GM18951 (cell line): ENCODE results near the gene FANCC.

Experiments used
- POLR2A ChIP-seq: IDR thresholded peaks from 4 replicates; pipeline ENCODE4 v1.6.1; 2011; ENCODE audit warnings: mild to moderate bottlenecking; ENCODE audit not compliant: insufficient read length, insufficient read depth; ENCODE audit errors: extremely low read depth
- in situ Hi-C: fragments of 300-500 bp; cut with MboI; formaldehyde crosslinking; loops from one replicate; pipeline ENCODE4 v1.12.0; 2022; ENCODE audit warnings: low sequenced_read_pairs, mixed read lengths, inconsistent platforms; ENCODE audit not compliant: unreplicated experiment

Gene FANCC

DNA sequence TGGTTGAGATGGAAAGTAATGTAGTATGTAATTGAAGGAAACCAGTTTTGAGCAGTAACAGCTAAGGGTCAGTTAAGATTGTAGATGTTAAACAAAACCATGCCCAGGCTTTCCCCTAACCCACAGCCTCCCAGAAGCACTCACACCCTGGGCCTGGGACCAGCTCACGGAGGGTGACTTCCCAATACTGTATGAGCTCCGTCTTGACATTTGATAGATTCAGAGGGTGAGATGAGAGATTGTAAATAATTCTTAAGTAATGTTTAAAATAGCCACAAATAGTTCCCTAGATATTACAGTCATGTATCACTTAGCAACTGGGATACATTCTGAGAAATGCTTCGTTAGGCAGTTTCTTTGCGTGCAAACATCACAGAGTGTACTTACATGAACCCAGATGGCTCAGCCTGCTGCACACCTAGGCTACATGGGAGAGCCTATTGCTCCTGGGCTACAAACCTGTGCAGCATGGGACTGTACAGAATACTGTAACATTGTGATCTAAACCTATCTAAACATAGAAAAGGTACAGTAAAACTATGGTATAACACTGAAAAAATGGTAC is 140.7 kb downstream of the FANCC start:
- no peak for TF ChIP-seq POLR2A
- in situ Hi-C loops, result no loop called here

DNA sequence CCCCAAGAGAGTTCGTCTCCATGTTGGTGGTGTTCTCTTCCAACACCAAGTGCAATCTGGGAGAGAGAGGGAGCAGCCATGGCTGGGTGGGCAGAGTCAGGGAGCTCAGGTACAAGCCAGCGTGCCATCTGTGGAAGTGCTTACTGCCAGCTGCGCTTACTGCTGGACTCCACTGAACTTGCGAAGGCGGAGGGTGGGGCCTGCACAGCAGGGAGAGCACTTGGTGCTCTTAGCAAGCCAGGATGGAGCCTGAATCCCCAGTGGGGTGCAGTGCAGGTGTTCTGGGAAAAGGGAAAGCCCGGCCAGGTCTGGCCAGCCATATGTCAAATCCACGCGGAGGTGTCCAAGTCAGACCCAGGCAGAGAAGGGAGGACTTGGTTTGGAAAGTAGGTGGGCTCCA is 142.0 kb downstream of the FANCC start:
- in situ Hi-C loops, result no loop called here
- no peak for TF ChIP-seq POLR2A

DNA sequence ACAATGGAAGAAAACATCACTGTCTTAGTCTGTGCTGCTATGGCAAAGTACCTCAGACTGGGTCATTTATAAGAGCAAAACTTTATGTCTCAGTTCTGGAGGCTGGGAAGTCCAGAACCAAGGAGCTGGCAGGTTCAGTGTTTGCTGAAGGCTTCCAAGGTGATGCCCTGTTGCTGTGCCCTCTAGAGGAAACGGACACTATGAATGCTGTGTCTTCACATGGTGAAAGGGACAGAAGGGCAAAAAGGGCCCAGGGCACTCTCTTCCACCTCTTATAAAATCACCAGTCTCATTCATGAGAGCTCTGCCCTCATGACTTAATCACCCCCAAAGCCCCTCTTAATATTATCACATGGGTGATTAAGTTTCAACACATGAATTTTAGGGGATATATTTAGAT is 143.5 kb downstream of the FANCC start:
- TF ChIP-seq POLR2A, result no peak
- in situ Hi-C loops, result no loop called here

DNA sequence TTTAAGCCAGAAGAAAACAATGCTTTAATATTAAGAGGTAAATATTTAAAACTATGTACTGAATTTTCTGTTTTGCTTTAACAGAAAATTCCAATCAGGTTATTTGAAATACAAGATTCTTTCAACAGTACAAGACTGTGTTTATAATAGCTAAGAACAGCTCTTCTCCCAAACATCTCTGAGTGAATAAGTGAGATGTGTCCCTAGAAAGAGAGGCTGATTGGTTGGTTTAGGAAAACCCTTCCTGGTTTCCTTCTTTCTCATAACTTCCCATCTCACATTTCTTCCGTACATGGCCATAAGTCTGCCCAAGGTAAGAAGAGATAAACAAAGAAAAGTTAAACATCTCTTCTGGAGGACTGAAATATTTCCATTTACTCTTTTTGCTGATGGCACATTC is 145.9 kb downstream of the FANCC start:
- in situ Hi-C loops, result no loop called here
- no peak for TF ChIP-seq POLR2A

GRCh38 chr9:95171001-95171400 is 146.5 kb downstream of the FANCC start:
- in situ Hi-C loops, result no loop called here

GRCh38 chr9:95167998-95168397 is 149.5 kb downstream of the FANCC start:
- TF ChIP-seq POLR2A, result no peak
- in situ Hi-C loops, result no loop called here

More at GRCh38 chr9:95171001-95171400, 146.5 kb downstream of the FANCC start:
- TF ChIP-seq POLR2A, result no peak

GRCh38 chr9:95165004-95165403 is 152.5 kb downstream of the FANCC start:
- TF ChIP-seq POLR2A, result no peak
- in situ Hi-C loops, result no loop called here

- in situ Hi-C loops, result no loop called here
- TF ChIP-seq POLR2A, result no peak
Measured at GRCh38 chr9:95157481-95158151, 159.9 kb downstream of the FANCC start.

DNA sequence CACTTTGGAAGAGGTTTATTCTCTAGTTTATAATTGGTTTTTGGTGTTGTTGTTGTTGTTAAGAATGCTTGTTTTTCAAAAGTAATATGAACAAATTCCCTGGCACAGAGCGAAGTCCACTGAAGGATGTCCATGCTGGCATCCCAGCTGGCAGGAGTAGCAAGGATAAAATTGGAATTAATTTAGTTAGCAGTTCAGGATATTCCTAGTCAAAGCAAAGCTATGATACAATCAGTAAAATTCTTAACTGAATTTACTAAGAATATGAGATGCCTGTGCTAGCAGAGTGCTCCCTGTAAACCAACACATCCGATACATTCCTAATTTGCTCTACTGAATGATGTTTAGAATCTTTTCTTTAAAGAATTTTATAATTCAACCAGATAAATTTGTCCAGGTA is 161.4 kb downstream of the FANCC start:
- in situ Hi-C loops, result no loop called here
- TF ChIP-seq POLR2A, result no peak

GRCh38 chr9:95155220-95155619 is 162.3 kb downstream of the FANCC start:
- no peak for TF ChIP-seq POLR2A
- in situ Hi-C loops, result no loop called here

- in situ Hi-C loops, result no loop called here
- no peak for TF ChIP-seq POLR2A
Measured at GRCh38 chr9:95150903-95151302, 166.6 kb downstream of the FANCC start.

DNA sequence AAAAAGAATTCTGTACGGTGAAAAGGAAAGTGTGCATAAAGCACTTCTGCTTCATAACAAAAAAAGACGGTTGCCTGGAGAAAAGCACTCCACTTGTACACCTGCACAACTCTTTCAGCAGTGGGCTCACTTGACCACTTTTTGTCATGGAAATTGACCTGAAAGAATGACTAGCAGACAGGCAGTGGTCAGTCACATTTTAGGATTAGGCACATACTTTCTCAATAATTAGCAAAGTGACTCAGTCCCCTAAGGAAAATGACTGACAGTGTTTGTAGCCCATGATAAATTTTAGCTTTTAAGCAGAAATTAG is 169.3 kb downstream of the FANCC start:
- TF ChIP-seq POLR2A, result no peak
- in situ Hi-C loops, result no loop called here

DNA sequence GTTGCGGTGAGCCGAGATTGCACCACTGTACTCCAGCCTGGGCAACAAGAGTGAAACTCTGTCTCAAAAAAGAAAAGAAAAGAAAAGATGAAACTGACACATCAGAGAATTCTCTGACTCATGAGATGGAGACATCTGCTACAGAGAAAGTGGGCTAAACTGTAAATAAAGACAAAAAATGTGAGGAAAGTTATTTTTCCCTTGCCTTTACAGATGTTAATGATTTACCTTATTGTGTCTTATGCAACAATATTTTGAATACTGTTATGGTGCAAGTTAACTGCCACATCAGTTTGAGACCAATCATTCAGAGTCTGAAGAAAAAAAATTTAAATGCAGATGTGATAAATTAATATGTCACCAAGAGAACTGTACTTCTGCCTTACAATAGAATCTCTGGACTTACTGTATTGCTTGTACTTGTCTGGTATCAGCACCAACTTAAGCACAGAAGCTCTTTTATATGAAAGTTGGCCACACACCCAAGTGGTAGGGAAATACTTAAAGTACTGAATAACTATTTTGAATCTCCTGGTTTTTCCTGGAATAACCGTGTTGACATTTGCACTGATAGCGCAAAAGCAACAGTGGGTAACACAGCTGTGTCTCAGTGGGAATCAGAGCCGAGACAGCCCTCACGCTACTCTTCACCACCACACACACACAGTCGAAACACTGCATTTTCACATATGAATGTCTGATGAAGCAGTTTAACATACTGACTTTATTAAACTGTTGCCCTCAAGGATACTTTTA is 169.9 kb downstream of the FANCC start:
- TF ChIP-seq POLR2A, result no peak
- in situ Hi-C loops, result no loop called here

- in situ Hi-C loops, result no loop called here
- no peak for TF ChIP-seq POLR2A
Measured at GRCh38 chr9:95143591-95144561, 173.6 kb downstream of the FANCC start.

GRCh38 chr9:95142728-95143127 is 174.8 kb downstream of the FANCC start:
- in situ Hi-C loops, result no loop called here
- no peak for TF ChIP-seq POLR2A
